ENCODE data around the gene GDE1. TPM values are rescaled to one million over a fixed set of nuclear protein-coding genes. Genes with fewer than 3 reads are reported as not detected.

Gene GDE1
- total RNA-seq, 3 donors from 2014 or later: 26.1 to 28.1 (median 26.2) TPM

DNA sequence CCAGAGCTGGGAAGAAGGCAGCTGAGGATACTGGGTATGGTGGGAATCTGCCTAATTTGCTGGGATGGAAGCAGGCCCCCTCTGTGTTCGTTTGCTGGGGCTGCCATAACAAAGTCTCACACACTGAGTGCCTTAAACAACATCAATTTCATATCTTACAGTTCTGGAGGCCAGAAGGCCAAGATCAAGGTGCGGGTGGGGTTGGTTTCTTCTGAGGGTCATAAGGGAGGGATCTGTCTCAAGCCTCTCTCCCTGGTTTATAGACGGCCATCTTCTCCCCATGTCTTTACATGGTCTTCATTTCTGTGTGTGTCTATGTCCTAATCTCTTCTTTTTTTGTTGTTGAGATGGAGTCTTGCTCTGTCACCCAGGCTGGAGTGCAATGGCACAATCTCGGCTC is 35.8 kb downstream of the GDE1 start:
- no peaks in the 10 kb centered on the region for H3K4me1 Mint-ChIP-seq (ENCODE audit: low read depth)

GRCh38 chr16:19485611-19486010 is 36.3 kb downstream of the GDE1 start:
- no peaks in the 10 kb centered on the region for H3K27me3 Mint-ChIP-seq (ENCODE audit: low read depth)
- no peaks in the 10 kb centered on the region for H3K9me3 Mint-ChIP-seq
- no peaks in the 10 kb centered on the region for H3K36me3 Mint-ChIP-seq (ENCODE audit: insufficient read depth)
- no peak for ATAC-seq
- no peak for DNase-seq
- H3K4me1 Mint-ChIP-seq (ENCODE audit: low read depth): no peaks in the 10 kb centered on the region
- no peak overlapping the region for H3K4me3 Mint-ChIP-seq

More for the DNA sequence above, 35.8 kb downstream of the GDE1 start:
- Mint-ChIP-seq H3K9me3 (no peaks in the 10 kb centered on the region), H3K36me3 (ENCODE audit: insufficient read depth) (no peaks in the 10 kb centered on the region), H3K27me3 (ENCODE audit: low read depth) (no peaks in the 10 kb centered on the region), H3K4me3 (no peak overlapping the region)
- DNase-seq (no peak), ATAC-seq (no peak)

GRCh38 chr16:19484096-19484495 is 37.8 kb downstream of the GDE1 start:
- H3K4me1 Mint-ChIP-seq (ENCODE audit: low read depth): no peaks in the 10 kb centered on the region
- no peak overlapping the region for H3K4me3 Mint-ChIP-seq
- DNase-seq (no peak), ATAC-seq (no peak)
- no peaks in the 10 kb centered on the region for H3K36me3 Mint-ChIP-seq (ENCODE audit: insufficient read depth)
- H3K27me3 Mint-ChIP-seq (ENCODE audit: low read depth): no peaks in the 10 kb centered on the region
- no peaks in the 10 kb centered on the region for H3K9me3 Mint-ChIP-seq

- Mint-ChIP-seq H3K36me3 (ENCODE audit: insufficient read depth) (no peaks in the 10 kb centered on the region), H3K9me3 (no peaks in the 10 kb centered on the region), H3K4me1 (ENCODE audit: low read depth) (no peaks in the 10 kb centered on the region), H3K4me3 (no peak overlapping the region), H3K27me3 (ENCODE audit: low read depth) (peaks cover 4% of the 10 kb centered on the region)
- DNase-seq: no peak
- no peak for ATAC-seq
Measured at GRCh38 chr16:19482291-19482690, 39.6 kb downstream of the GDE1 start.

- Mint-ChIP-seq H3K4me1 (ENCODE audit: low read depth) (no peaks in the 10 kb centered on the region), H3K4me3 (no peak overlapping the region), H3K27me3 (ENCODE audit: low read depth) (peaks cover 4% of the 10 kb centered on the region), H3K36me3 (ENCODE audit: insufficient read depth) (no peaks in the 10 kb centered on the region), H3K9me3 (no peaks in the 10 kb centered on the region)
- no peak for ATAC-seq
- DNase-seq: no peak
Measured at GRCh38 chr16:19481769-19482168, 40.1 kb downstream of the GDE1 start.

DNA sequence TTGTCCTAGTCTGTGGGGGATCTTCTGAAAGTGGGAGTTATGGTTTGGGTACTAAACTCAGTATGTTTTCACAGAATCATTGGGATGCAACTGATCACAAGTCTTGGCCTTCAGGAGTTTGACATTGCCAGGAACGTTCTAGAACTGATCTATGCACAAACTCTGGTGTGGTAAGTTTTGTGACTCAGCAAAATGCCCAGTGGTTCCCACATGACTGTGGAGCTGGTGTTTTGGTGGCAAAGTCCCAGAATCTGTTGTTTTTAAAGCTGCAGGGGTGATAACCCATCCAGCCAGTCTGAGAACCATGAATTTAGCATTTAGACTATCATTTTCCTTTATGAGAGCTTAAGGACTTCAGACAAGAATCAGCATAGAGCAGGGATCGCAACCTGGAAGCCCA is 40.6 kb downstream of the GDE1 start:
- peaks cover 4% of the 10 kb centered on the region for H3K27me3 Mint-ChIP-seq (ENCODE audit: low read depth)
- DNase-seq: no peak
- no peak overlapping the region for H3K4me3 Mint-ChIP-seq
- H3K36me3 Mint-ChIP-seq (ENCODE audit: insufficient read depth): no peaks in the 10 kb centered on the region
- H3K4me1 Mint-ChIP-seq (ENCODE audit: low read depth): no peaks in the 10 kb centered on the region
- no peak for ATAC-seq
- H3K9me3 Mint-ChIP-seq: no peaks in the 10 kb centered on the region

DNA sequence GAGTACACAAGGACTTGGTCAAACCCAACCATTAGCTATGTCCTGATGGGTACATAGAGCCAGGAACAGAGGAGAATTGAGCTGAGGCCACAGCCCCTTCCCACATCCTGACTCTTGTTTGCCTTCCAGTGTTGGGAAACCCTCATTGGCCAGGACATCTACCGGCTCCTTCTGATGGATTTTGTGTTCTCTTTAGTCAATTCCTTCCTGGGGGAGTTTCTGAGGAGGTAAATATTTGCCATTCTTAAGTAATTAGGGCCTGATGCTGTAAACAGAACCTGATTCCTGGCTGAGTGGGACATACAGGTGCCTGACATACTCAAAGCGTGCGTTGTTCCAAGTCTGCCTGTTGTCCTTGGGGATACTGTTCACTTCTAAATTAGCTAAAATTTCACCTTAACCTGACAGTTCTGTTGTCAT is 42.6 kb downstream of the GDE1 start:
- no peaks in the 10 kb centered on the region for H3K36me3 Mint-ChIP-seq (ENCODE audit: insufficient read depth)
- H3K27me3 Mint-ChIP-seq (ENCODE audit: low read depth): peaks cover 4% of the 10 kb centered on the region
- no peaks in the 10 kb centered on the region for H3K4me1 Mint-ChIP-seq (ENCODE audit: low read depth)
- DNase-seq (no peak), ATAC-seq (no peak)
- no peaks in the 10 kb centered on the region for H3K9me3 Mint-ChIP-seq
- H3K4me3 Mint-ChIP-seq: no peak overlapping the region

- DNase-seq (no peak), ATAC-seq (no peak)
- no peaks in the 10 kb centered on the region for H3K9me3 Mint-ChIP-seq
- H3K4me3 Mint-ChIP-seq: no peak overlapping the region
- H3K4me1 Mint-ChIP-seq (ENCODE audit: low read depth): no peaks in the 10 kb centered on the region
- peaks cover 4% of the 10 kb centered on the region for H3K27me3 Mint-ChIP-seq (ENCODE audit: low read depth)
- H3K36me3 Mint-ChIP-seq (ENCODE audit: insufficient read depth): no peaks in the 10 kb centered on the region
Measured at GRCh38 chr16:19478505-19478904, 43.4 kb downstream of the GDE1 start.

DNA sequence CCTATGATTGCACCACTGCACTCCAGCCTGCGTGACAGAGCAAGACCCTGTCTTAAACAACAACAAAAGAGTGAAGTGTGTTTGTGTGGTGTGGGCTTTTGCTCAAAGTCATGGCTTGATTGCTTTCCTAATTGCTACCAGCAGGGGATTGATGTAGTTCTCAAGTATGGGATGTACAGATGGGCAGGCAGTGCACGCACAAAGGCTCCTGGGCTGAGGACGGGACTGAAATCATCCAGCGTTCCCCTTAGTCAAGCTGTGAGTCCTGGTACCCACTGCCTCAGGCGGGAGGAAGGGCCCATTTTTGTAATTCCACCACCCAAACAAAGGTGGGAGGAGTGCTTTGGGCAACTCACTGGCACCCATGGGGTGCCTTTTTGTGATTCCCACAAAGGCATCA is 47.3 kb downstream of the GDE1 start:
- Mint-ChIP-seq H3K4me3 (no peak overlapping the region), H3K27me3 (ENCODE audit: low read depth) (peaks cover 4% of the 10 kb centered on the region), H3K4me1 (ENCODE audit: low read depth) (no peaks in the 10 kb centered on the region), H3K36me3 (ENCODE audit: insufficient read depth) (no peaks in the 10 kb centered on the region), H3K9me3 (no peaks in the 10 kb centered on the region)
- ATAC-seq (no peak), DNase-seq (no peak)

DNA sequence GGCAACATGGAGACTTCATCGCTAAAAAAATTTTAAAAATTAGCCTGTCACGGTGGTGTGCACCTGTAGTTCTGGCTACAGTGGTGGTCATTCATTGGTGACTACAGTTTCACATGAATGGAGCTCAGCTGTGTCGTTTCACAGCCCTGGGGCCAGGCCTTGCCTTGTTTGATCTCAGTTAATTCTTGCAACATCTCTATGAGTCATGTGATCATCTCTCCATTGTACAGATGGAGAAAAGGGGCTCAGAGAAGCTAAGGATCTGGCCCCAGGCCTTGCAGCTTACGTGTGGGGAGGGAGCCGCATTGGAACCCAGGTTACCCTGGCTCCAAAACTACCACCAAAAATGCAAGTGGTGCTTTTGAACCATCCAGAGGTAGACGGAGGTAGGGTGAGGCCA is 49.4 kb downstream of the GDE1 start:
- no peak for ATAC-seq
- H3K36me3 Mint-ChIP-seq (ENCODE audit: insufficient read depth): no peaks in the 10 kb centered on the region
- no peaks in the 10 kb centered on the region for H3K9me3 Mint-ChIP-seq
- no peak for DNase-seq
- H3K4me1 Mint-ChIP-seq (ENCODE audit: low read depth): no peaks in the 10 kb centered on the region
- no peak overlapping the region for H3K4me3 Mint-ChIP-seq
- H3K27me3 Mint-ChIP-seq (ENCODE audit: low read depth): no peaks in the 10 kb centered on the region

DNA sequence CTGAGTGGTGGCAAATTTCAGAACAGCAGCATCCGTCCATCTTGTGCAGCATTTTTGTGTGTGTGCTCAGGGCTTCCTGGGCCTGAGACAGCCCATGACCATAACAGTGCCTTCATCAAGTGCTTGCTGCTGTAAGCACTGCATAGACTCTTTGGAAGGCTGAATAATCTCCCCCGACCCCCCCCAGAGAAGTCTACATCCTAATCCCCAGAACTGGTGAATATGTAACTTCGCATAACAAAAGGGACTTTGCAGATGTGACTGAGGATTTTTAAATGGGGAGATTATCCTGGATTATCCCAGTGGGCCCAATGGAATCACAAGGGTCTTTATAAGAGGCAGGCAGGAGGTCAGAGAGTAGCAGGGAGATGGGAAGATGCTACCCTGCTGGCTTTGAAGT is 53.6 kb downstream of the GDE1 start:
- ATAC-seq: no peak
- H3K9me3 Mint-ChIP-seq: no peaks in the 10 kb centered on the region
- H3K4me3 Mint-ChIP-seq: no peak overlapping the region
- H3K4me1 Mint-ChIP-seq (ENCODE audit: low read depth): no peaks in the 10 kb centered on the region
- no peaks in the 10 kb centered on the region for H3K27me3 Mint-ChIP-seq (ENCODE audit: low read depth)
- no peaks in the 10 kb centered on the region for H3K36me3 Mint-ChIP-seq (ENCODE audit: insufficient read depth)
- no peak for DNase-seq

- Mint-ChIP-seq H3K9me3 (no peaks in the 10 kb centered on the region), H3K27me3 (ENCODE audit: low read depth) (peaks cover 4% of the 10 kb centered on the region), H3K4me3 (no peak overlapping the region), H3K4me1 (ENCODE audit: low read depth) (no peaks in the 10 kb centered on the region), H3K36me3 (ENCODE audit: insufficient read depth) (no peaks in the 10 kb centered on the region)
- no peak for DNase-seq
- ATAC-seq: no peak
Measured at GRCh38 chr16:19463468-19464315, 58.2 kb downstream of the GDE1 start.

- no peaks in the 10 kb centered on the region for H3K9me3 Mint-ChIP-seq
- no peaks in the 10 kb centered on the region for H3K36me3 Mint-ChIP-seq (ENCODE audit: insufficient read depth)
- H3K4me1 Mint-ChIP-seq (ENCODE audit: low read depth): no peaks in the 10 kb centered on the region
- peaks cover 4% of the 10 kb centered on the region for H3K27me3 Mint-ChIP-seq (ENCODE audit: low read depth)
- no peak overlapping the region for H3K4me3 Mint-ChIP-seq
- DNase-seq (no peak), ATAC-seq (no peak)
Measured at GRCh38 chr16:19460397-19460796, 61.5 kb downstream of the GDE1 start.

GRCh38 chr16:19458722-19459379 is 63.0 kb downstream of the GDE1 start:
- no peaks in the 10 kb centered on the region for H3K36me3 Mint-ChIP-seq (ENCODE audit: insufficient read depth)
- ATAC-seq: no peak
- DNase-seq: no peak
- H3K4me1 Mint-ChIP-seq (ENCODE audit: low read depth): no peaks in the 10 kb centered on the region
- H3K9me3 Mint-ChIP-seq: no peaks in the 10 kb centered on the region
- H3K4me3 Mint-ChIP-seq: no peak overlapping the region
- H3K27me3 Mint-ChIP-seq (ENCODE audit: low read depth): peaks cover 4% of the 10 kb centered on the region
